Mononuclear cell (primary cell): Measurements from ENCODE around the gene TGFB1. TPM values are rescaled to one million over a fixed set of nuclear protein-coding genes. Genes with fewer than 3 reads are reported as not detected.

Experiments
- H3K27me3 ChIP-seq: 2 replicates; pipeline ENCODE4 v1.6.0; 2011; ENCODE audit warnings: low read length, control low read depth; ENCODE audit not compliant: insufficient read depth
- H3K4me1 ChIP-seq: 2 replicates; pipeline ENCODE4 v1.5.1; 2011; ENCODE audit warnings: mild to moderate bottlenecking, low read length, control low read depth; ENCODE audit not compliant: insufficient read depth
- H3K4me3 ChIP-seq: 2 replicates; pipeline ENCODE4 v1.5.1; 2011; ENCODE audit warnings: mild to moderate bottlenecking, low read length, moderate library complexity
- H3K9me3 ChIP-seq: 2 replicates; pipeline ENCODE4 v1.5.1; 2011; ENCODE audit warnings: low read depth, mild to moderate bottlenecking, control low read depth, low read length
- total RNA-seq: library from RNA; depleted of rRNA; stranded (reverse); fragments of >200 nt; gene quantifications from one replicate; pipeline ENCODE4 v1.2.3, GENCODE V29; 2012

The TGFB1 gene
- total RNA-seq, 1 donor: 90.6 TPM

- Histone ChIP-seq H3K4me3 (no peak overlapping the region), H3K4me1 (peaks cover 72% of the 10 kb centered on the region), H3K27me3 (no peaks in the 10 kb centered on the region), H3K9me3 (no peaks in the 10 kb centered on the region)
Measured at GRCh38 chr19:41335467-41335866, 18.3 kb downstream of the TGFB1 start.

- Histone ChIP-seq H3K4me1 (peaks cover 72% of the 10 kb centered on the region), H3K27me3 (no peaks in the 10 kb centered on the region), H3K9me3 (no peaks in the 10 kb centered on the region), H3K4me3 (no peak overlapping the region)
Measured at GRCh38 chr19:41334793-41335192, 18.9 kb downstream of the TGFB1 start.

GRCh38 chr19:41332468-41332867 lies 21.3 kb downstream of the TGFB1 start:
- H3K9me3 ChIP-seq: no peaks in the 10 kb centered on the region
- no peaks in the 10 kb centered on the region for H3K27me3 ChIP-seq
- peaks cover 90% of the 10 kb centered on the region for H3K4me1 ChIP-seq
- H3K4me3 ChIP-seq: no peak overlapping the region

- no peaks in the 10 kb centered on the region for H3K27me3 ChIP-seq
- no peaks in the 10 kb centered on the region for H3K9me3 ChIP-seq
- H3K4me1 ChIP-seq: peaks cover 92% of the 10 kb centered on the region
- no peak overlapping the region for H3K4me3 ChIP-seq
Measured at GRCh38 chr19:41332000-41332399, 21.7 kb downstream of the TGFB1 start.

- Histone ChIP-seq H3K4me3 (no peak overlapping the region), H3K9me3 (no peaks in the 10 kb centered on the region), H3K4me1 (peaks cover 92% of the 10 kb centered on the region), H3K27me3 (no peaks in the 10 kb centered on the region)
Measured at GRCh38 chr19:41330946-41331678, 22.6 kb downstream of the TGFB1 start.

- Histone ChIP-seq H3K27me3 (no peaks in the 10 kb centered on the region), H3K4me3 (no peak overlapping the region), H3K4me1 (peaks cover 92% of the 10 kb centered on the region), H3K9me3 (no peaks in the 10 kb centered on the region)
Measured at GRCh38 chr19:41330481-41330880, 23.2 kb downstream of the TGFB1 start.

- Histone ChIP-seq H3K4me3 (no peak overlapping the region), H3K9me3 (no peaks in the 10 kb centered on the region), H3K27me3 (no peaks in the 10 kb centered on the region), H3K4me1 (peaks cover 92% of the 10 kb centered on the region)
Measured at GRCh38 chr19:41328842-41329225, 24.9 kb downstream of the TGFB1 start.

- peaks cover 92% of the 10 kb centered on the region for H3K4me1 ChIP-seq
- no peaks in the 10 kb centered on the region for H3K9me3 ChIP-seq
- H3K4me3 ChIP-seq: peak overlapping the region; percentile 33
- H3K27me3 ChIP-seq: no peaks in the 10 kb centered on the region
Measured at GRCh38 chr19:41328157-41328841, 25.4 kb downstream of the TGFB1 start.

- Histone ChIP-seq H3K4me3 (peak overlapping the region; percentile 33), H3K27me3 (no peaks in the 10 kb centered on the region), H3K4me1 (peaks cover 95% of the 10 kb centered on the region), H3K9me3 (no peaks in the 10 kb centered on the region)
Measured at GRCh38 chr19:41327576-41328156, 26.1 kb downstream of the TGFB1 start.

GRCh38 chr19:41327076-41327575 lies 26.6 kb downstream of the TGFB1 start:
- Histone ChIP-seq H3K9me3 (no peaks in the 10 kb centered on the region), H3K27me3 (no peaks in the 10 kb centered on the region), H3K4me1 (peaks cover 98% of the 10 kb centered on the region), H3K4me3 (peak overlapping the region; percentile 33)

GRCh38 chr19:41325947-41326706 lies 27.6 kb downstream of the TGFB1 start:
- H3K4me1 ChIP-seq: peaks cover 99% of the 10 kb centered on the region
- H3K9me3 ChIP-seq: no peaks in the 10 kb centered on the region
- no peaks in the 10 kb centered on the region for H3K27me3 ChIP-seq
- no peak overlapping the region for H3K4me3 ChIP-seq

- H3K4me1 ChIP-seq: peaks cover 96% of the 10 kb centered on the region
- no peaks in the 10 kb centered on the region for H3K9me3 ChIP-seq
- no peaks in the 10 kb centered on the region for H3K27me3 ChIP-seq
- H3K4me3 ChIP-seq: no peak overlapping the region
Measured at GRCh38 chr19:41325640-41325946, 28.1 kb downstream of the TGFB1 start.

- H3K4me1 ChIP-seq: peaks cover 91% of the 10 kb centered on the region
- H3K9me3 ChIP-seq: no peaks in the 10 kb centered on the region
- H3K4me3 ChIP-seq: no peak overlapping the region
- H3K27me3 ChIP-seq: no peaks in the 10 kb centered on the region
Measured at GRCh38 chr19:41324921-41325639, 28.6 kb downstream of the TGFB1 start.

GRCh38 chr19:41324231-41324702 lies 29.5 kb downstream of the TGFB1 start:
- Histone ChIP-seq H3K9me3 (no peaks in the 10 kb centered on the region), H3K27me3 (no peaks in the 10 kb centered on the region), H3K4me3 (no peak overlapping the region), H3K4me1 (peaks cover 83% of the 10 kb centered on the region)
